A549 treated with AZD9567 at 1 μM for 4 hours (cell line): ENCODE results near the gene CYP4F11. TPM values are rescaled to one million over a fixed set of nuclear protein-coding genes. Genes with fewer than 3 reads are reported as not detected.

Source experiments
- total RNA-seq: library from RNA; stranded (reverse); fragments of 200-300 nt; extraction: Qiagen RNA extraction; gene quantifications from 5 replicates; pipeline ENCODE4 v1.2.3, GENCODE V29; 2022; ENCODE audit not compliant: insufficient read depth

CYP4F11 gene, protein sequence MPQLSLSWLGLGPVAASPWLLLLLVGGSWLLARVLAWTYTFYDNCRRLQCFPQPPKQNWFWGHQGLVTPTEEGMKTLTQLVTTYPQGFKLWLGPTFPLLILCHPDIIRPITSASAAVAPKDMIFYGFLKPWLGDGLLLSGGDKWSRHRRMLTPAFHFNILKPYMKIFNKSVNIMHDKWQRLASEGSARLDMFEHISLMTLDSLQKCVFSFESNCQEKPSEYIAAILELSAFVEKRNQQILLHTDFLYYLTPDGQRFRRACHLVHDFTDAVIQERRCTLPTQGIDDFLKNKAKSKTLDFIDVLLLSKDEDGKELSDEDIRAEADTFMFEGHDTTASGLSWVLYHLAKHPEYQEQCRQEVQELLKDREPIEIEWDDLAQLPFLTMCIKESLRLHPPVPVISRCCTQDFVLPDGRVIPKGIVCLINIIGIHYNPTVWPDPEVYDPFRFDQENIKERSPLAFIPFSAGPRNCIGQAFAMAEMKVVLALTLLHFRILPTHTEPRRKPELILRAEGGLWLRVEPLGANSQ
- total RNA-seq, result 4.4 to 7.3 TPM (median 4.7 TPM) in 5 replicates

DNA sequence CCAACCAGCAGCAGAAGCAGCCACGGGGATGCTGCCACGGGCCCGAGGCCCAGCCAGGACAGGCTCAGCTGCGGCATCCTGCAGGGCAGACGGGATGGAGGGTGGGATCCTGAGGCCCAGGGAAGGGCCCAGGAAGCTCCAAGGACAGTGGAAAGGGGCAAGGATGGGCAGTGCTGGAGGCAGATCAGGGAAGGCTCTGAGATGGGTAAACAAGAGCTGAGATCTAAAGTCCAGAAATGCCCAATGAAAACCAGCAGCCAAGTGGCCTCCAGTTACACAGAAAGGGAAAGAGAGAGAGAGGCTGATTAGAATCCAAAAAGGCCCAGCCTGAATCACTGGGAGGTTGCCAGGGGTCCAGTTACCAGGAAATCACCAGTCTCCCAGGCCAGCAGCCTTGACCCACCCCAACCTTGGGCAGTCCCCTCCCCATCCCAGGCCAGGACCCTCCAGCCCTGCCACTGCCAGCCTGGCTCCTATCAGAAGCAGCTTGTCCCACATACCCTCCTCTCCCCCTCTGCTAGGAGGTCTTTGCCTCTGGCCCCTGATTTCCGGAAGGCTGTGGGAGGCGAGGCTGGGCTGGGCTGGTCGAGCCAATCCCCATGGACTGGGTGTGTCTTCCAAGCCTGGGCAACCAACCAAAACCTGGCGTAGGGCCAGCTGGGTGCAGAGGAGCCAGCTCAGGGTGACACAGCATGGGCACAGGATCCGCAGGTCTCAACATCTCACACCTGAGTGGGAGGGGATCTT, at the start of gene CYP4F11:
TSS of gene CYP4F11 (minus strand) at position 198 of the 747 bp plus-strand sequence. CDS start at position 77, 121 bp downstream.

DNA sequence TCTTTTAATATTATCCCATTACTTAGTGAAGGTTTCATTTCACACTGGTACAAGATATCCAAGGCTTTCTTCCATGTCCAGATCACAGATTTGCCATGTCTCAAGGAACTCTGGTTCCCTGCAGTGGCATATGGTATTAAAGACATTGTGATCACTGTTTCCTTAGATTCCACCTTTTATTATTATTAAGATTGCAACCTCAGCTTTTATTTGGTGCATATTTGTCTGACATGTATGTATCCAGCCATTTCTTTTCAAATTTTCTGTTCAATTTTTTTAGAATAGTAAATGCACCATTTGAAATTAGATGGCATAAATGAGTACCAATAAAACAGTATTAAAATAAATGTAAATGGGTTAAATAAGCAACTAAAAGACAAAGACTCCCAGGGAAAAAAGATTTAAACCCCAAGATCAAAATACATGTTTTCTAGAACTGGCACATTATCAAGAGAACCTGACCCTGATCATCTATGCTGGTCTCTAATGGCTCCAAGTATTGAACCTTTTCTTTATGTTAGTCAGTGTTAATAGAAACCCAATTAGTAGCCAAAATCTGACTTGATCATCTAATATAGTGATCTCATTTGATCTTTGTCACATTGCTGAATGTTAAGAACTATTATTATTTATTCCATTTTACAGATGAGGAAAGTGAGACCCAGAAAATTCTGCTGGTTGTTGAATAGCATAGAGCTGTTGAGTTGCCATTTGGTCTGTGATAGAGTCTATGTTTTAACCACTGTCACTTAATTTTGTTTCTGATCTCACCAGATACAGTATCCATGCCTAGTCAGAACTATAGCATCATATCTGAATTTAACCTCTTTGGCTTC, 14.1 kb upstream of the CYP4F11 start, which contains the start of gene OR10H4:
TSS of gene OR10H4 (plus strand) at position 786 of the 836 bp plus-strand sequence. CDS start at position 786, 0 bp downstream.

DNA sequence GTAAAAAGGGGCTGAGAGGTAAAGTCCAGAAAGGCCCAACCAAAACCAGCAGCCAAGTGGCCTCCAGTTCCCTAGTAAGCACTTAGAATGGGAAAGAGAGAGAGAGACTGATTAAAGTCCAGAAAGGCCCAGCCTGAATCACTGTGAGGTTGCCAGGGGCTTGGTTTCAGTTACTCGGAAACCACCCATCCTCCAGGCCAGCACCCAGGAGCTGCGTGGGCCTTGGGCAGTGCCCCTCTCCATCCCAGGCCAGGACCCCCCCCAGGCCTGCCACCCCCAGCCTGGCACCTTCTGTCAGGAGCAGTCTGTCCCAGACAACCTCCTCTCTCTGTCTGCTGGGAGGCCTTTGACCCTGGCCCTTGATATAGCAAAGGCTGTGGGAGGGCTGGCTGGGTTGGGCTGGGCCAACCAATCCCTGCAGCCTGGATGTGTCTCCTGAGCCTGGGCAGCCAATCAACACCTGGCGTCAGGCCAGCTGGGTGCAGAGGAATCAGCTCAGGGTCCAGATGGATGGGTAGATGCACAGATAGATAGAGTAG, 36.5 kb downstream of the CYP4F11 start, which contains the start of gene CYP4F2:
TSS of gene CYP4F2 (minus strand) at position 337 of the 539 bp plus-strand sequence. CDS start 463 bp downstream, outside the sequence.

Other genes with a start within 250 kb of the CYP4F11 start
- not detected in 5 replicates for gene OR10H2, start 206.5 kb downstream of the CYP4F11 start, total RNA-seq
- not detected in 5 replicates for gene OR10H3, start 196.5 kb downstream of the CYP4F11 start, total RNA-seq
- not detected in 5 replicates for gene OR10H5, start 146.9 kb downstream of the CYP4F11 start, total RNA-seq
- not detected in 5 replicates for gene OR10H1, start 118.9 kb downstream of the CYP4F11 start, total RNA-seq
- gene CYP4F2, start 36.5 kb downstream of the CYP4F11 start, total RNA-seq, result 0.07 to 0.31 TPM (median 0.16 TPM) in 3 of 5 replicates, not detected in the others
- not detected in 5 replicates for gene OR10H4, start 14.5 kb upstream of the CYP4F11 start, total RNA-seq
- gene TPM4, start 142.0 kb upstream of the CYP4F11 start, total RNA-seq, result 367 to 477 TPM (median 420 TPM) in 5 replicates
- gene RAB8A, start 177.4 kb upstream of the CYP4F11 start, total RNA-seq, result 44.3 to 94.8 TPM (median 45.5 TPM) in 5 replicates
- 0.06 to 0.09 TPM (median 0.06 TPM) in 3 of 5 replicates, not detected in the others for gene HSH2D, start 209.2 kb upstream of the CYP4F11 start, total RNA-seq
- not detected in 5 replicates for gene CIB3, start 239.0 kb upstream of the CYP4F11 start, total RNA-seq